HG03103 (cell line): ENCODE measurements around the gene PRDM11.

ENCODE experiments used
- ATAC-seq: cut with Tn5 transposase; IDR thresholded peaks from one replicate; pipeline ENCODE4 v1.9.1; 2021; ENCODE audit warnings: low read depth; ENCODE audit not compliant: unreplicated experiment

PRDM11 gene

GRCh38 chr11:45208135-45208534 lies 61.7 kb downstream of the PRDM11 start:
- no peak for ATAC-seq

- ATAC-seq = no peak
Observed at GRCh38 chr11:45209000-45209879, 62.8 kb downstream of the PRDM11 start.

- no peak for ATAC-seq
Observed at GRCh38 chr11:45209891-45210699, 63.7 kb downstream of the PRDM11 start.

GRCh38 chr11:45210846-45211245 lies 64.4 kb downstream of the PRDM11 start:
- no peak for ATAC-seq

- no peak for ATAC-seq
Observed at GRCh38 chr11:45211732-45212131, 65.3 kb downstream of the PRDM11 start.

- ATAC-seq = no peak
Observed at GRCh38 chr11:45212566-45213315, 66.3 kb downstream of the PRDM11 start.

GRCh38 chr11:45213316-45213665 lies 66.9 kb downstream of the PRDM11 start:
- ATAC-seq = no peak

- ATAC-seq = no peak
Observed at GRCh38 chr11:45213717-45214116, 67.3 kb downstream of the PRDM11 start.

- no peak for ATAC-seq
Observed at GRCh38 chr11:45215098-45215865, 68.8 kb downstream of the PRDM11 start.

GRCh38 chr11:45216031-45216430 lies 69.6 kb downstream of the PRDM11 start:
- ATAC-seq = no peak

GRCh38 chr11:45216901-45217300 lies 70.5 kb downstream of the PRDM11 start:
- ATAC-seq = no peak

- ATAC-seq = no peak
Observed at GRCh38 chr11:45217991-45218390, 71.6 kb downstream of the PRDM11 start.

- ATAC-seq = no peak
Observed at GRCh38 chr11:45218705-45219104, 72.3 kb downstream of the PRDM11 start.

- no peak for ATAC-seq
Observed at GRCh38 chr11:45219411-45219810, 73.0 kb downstream of the PRDM11 start.

GRCh38 chr11:45223496-45223895 lies 77.1 kb downstream of the PRDM11 start:
- ATAC-seq = no peak

- no peak for ATAC-seq
Observed at GRCh38 chr11:45224766-45225165, 78.3 kb downstream of the PRDM11 start.

- ATAC-seq = no peak
Observed at GRCh38 chr11:45225277-45225676, 78.8 kb downstream of the PRDM11 start.

- ATAC-seq = no peak
Observed at GRCh38 chr11:45225961-45226871, 79.8 kb downstream of the PRDM11 start.

GRCh38 chr11:45226901-45227300 lies 80.5 kb downstream of the PRDM11 start:
- no peak for ATAC-seq
